ENCODE results near the gene TMEM178B.
"Not testable (repeated sequence)": the region's sequence is repeated elsewhere in the genome, so short reads cannot be mapped to it uniquely, and the experiment has no call there.

TMEM178B gene

GRCh38 chr7:141191277-141191676 is 117.4 kb downstream of the TMEM178B start:
- in situ Hi-C loops (cut with HindIII; ENCODE audit: low sequenced_read_pairs), result no loop called here
- TF ChIP-seq, protein P1, sequence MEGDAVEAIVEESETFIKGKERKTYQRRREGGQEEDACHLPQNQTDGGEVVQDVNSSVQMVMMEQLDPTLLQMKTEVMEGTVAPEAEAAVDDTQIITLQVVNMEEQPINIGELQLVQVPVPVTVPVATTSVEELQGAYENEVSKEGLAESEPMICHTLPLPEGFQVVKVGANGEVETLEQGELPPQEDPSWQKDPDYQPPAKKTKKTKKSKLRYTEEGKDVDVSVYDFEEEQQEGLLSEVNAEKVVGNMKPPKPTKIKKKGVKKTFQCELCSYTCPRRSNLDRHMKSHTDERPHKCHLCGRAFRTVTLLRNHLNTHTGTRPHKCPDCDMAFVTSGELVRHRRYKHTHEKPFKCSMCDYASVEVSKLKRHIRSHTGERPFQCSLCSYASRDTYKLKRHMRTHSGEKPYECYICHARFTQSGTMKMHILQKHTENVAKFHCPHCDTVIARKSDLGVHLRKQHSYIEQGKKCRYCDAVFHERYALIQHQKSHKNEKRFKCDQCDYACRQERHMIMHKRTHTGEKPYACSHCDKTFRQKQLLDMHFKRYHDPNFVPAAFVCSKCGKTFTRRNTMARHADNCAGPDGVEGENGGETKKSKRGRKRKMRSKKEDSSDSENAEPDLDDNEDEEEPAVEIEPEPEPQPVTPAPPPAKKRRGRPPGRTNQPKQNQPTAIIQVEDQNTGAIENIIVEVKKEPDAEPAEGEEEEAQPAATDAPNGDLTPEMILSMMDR (IDR thresholded peaks at IDR 0.05; ENCODE audit: low read depth, low read length, missing control alignments), result no peak
- no peak overlapping the region for H3K4me3 ChIP-seq (ENCODE audit: low read depth, low read length)
- DNase-seq (ENCODE audit: low read depth), result no peak

- in situ Hi-C loops (cut with HindIII; ENCODE audit: low sequenced_read_pairs), result no loop called here
- DNase-seq (ENCODE audit: low read depth), result no peak
- no peak overlapping the region for H3K4me3 ChIP-seq (ENCODE audit: low read depth, low read length)
- TF ChIP-seq, protein P1 (IDR thresholded peaks at IDR 0.05; ENCODE audit: low read depth, low read length, missing control alignments), result no peak
These were observed 119.2 kb downstream of the TMEM178B start for GRCh38 chr7:141193066-141193465.

- H3K4me3 ChIP-seq (ENCODE audit: low read depth, low read length); DNase-seq (ENCODE audit: low read depth); in situ Hi-C loops (cut with HindIII; ENCODE audit: low sequenced_read_pairs): not testable (repeated sequence)
These were observed 121.9 kb downstream of the TMEM178B start for GRCh38 chr7:141195722-141196121.

DNA sequence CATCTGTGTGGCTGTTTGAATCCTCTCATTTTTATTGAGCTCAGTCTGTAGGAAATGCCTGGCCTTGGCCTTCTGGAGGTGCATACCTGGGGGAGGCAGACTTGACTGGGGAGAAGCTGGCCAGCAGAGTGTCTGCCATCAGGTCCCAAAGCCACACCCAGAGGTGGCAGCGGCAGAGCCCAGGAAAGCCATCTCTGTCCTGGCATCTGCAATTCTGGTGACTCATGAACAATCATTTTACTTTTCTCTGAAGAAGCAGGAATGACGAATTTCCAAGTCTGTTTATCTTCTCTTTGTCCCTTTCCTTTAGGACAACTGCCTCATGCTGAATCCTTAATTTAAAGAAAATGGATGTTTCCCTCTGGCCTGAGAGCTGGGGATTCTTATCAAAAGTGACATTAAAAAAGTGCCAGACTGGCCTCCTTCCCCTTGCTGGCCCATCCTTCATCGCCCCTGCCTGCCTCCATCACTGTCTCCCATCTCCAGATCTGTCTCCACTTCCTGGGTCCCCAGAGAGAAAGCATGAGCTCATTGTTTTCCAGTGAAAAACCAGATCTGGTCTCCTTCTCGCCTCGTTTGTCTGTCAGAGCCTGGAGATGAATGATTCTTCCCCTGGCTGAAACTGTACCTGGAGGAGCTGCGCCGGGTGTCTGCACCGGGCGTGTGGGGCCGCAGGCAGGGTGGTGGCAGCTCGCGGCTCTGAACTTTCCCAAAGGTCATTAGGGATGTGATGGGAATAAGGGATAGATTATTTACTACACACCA is 124.5 kb downstream of the TMEM178B start:
- TF ChIP-seq, protein P1 (IDR thresholded peaks at IDR 0.05; ENCODE audit: low read depth, low read length, missing control alignments), result no peak
- in situ Hi-C loops (cut with HindIII; ENCODE audit: low sequenced_read_pairs), result no loop called here
- DNase-seq (ENCODE audit: low read depth), result no peak
- H3K4me3 ChIP-seq (ENCODE audit: low read depth, low read length), result no peak overlapping the region

DNA sequence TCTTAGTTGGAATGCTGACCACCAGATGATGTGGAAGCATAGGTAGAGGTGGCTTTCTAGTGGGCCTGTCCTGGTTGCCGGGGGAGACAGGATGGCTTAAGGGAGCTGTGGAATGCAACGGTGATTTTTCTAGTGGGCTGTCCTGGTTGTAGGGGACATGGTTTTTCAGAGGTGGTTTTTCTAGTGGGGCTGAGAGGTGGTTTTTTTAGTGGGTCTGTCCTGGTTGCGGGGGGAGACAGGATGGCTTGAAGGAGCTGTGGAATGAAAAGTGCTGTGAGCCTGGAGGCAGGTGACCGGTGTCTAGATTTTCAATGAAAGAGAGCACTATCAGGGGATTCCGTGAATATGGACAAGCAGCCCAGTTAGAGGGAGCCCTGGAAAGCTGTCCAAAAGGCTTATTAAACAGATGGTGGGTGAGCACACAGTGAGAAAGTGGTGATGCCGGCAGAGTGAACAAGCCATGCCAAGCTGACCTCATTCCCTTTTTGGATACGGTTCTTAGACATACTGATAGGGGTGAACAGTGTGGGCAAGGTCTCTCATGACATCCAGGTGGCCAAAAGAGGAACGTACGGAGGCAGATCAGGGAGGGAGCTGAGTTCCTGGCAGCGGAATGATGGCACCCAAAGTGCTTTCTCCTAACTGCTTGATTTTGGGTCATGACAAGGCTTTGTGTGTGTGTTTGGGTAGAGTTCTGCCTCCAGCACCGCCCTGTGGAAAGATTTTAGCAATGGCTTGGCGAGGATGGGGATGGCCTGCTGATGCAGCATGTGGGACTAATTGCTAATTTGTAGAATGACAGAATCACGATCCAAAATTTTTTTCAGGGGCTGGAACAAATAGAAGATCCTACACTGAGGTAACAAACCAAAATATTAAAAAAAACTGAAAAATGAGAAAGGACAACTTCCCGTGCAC is 126.6 kb downstream of the TMEM178B start:
- TF ChIP-seq, protein P1 (IDR thresholded peaks at IDR 0.05; ENCODE audit: low read depth, low read length, missing control alignments), result no peak
- in situ Hi-C loops (cut with HindIII; ENCODE audit: low sequenced_read_pairs), result no loop called here

DNA sequence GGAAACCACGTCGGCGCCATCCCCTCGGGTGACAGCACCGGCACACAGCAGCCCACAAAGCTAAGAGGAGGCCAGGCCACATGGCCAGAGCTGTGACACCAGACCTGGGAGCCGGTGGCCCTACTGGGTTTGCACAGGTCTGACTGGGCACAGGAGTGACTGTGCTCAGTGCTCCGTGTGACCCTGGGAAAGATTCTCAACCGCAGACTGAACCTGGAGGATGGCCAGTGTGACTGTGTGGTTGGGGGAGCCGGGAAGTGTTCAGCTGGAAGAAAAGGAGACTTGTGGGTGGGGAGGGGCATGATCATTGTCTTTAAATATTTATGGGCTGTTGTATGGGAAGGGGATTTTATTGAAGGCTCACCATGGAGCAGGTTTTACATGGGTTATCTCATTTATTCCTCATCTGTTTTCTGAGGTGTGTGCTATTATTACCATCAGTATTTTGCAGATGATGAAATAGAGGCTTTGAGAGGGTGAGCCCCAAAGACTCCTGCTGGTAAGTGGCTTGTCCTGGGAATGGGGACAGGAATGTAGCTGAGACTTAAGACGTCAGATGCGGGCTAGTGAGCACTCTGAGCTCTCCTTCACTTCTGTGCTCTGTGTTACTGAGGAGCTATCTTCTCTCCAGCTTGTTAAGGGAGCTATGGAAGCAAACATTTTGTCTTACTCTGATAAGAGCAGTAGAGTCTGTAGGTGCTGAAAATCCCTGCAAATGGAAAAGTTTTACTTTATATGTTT is 127.5 kb downstream of the TMEM178B start:
- H3K4me3 ChIP-seq (ENCODE audit: low read depth, low read length), result no peak overlapping the region
- TF ChIP-seq, protein P1 (IDR thresholded peaks at IDR 0.05; ENCODE audit: low read depth, low read length, missing control alignments), result no peak
- DNase-seq (ENCODE audit: low read depth), result no peak
- in situ Hi-C loops (cut with HindIII; ENCODE audit: low sequenced_read_pairs), result no loop called here

More for the DNA sequence above, 126.6 kb downstream of the TMEM178B start:
- no peak for DNase-seq (ENCODE audit: low read depth)
- no peak overlapping the region for H3K4me3 ChIP-seq (ENCODE audit: low read depth, low read length)
